IMR-90 (cell line): ENCODE measurements around the gene UBTD1.

Experiments
- MAFK ChIP-seq: IDR thresholded peaks from 2 replicates; pipeline ENCODE4 v1.6.1; 2012; ENCODE audit warnings: low read depth, low read length, improper control_type of control experiment
- MAZ ChIP-seq: IDR thresholded peaks from 2 replicates; pipeline ENCODE4 v1.6.1; 2012; ENCODE audit warnings: low read depth, mild to moderate bottlenecking, low read length, improper control_type of control experiment, moderate library complexity, borderline replicate concordance
- NFE2L2 ChIP-seq: fragments of 150-350 bp; IDR thresholded peaks from 2 replicates; pipeline ENCODE4 v1.6.1; 2016; ENCODE audit warnings: low read depth, mild to moderate bottlenecking, low read length
- POLR2A ChIP-seq: IDR thresholded peaks from 2 replicates; pipeline ENCODE4 v1.6.1; 2012; ENCODE audit warnings: mild to moderate bottlenecking, low read depth, low read length
- RAD21 ChIP-seq: IDR thresholded peaks from 2 replicates; pipeline ENCODE4 v1.6.1; 2012; ENCODE audit warnings: low read length, improper control_type of control experiment
- RCOR1 ChIP-seq: IDR thresholded peaks from 2 replicates; pipeline ENCODE4 v1.6.1; 2012; ENCODE audit warnings: mild to moderate bottlenecking, low read length, improper control_type of control experiment; ENCODE audit not compliant: insufficient replicate concordance
- SMC3 ChIP-seq: fragments of 150-350 bp; IDR thresholded peaks from 2 replicates; pipeline ENCODE4 v1.6.1; 2016; ENCODE audit warnings: low read depth, mild to moderate bottlenecking, antibody characterized with exemption, low read length, moderate library complexity
- TF ChIP-seq, protein P1 (sequence below): conservative IDR thresholded peaks from 2 replicates; pipeline ENCODE4 v1.5.1; 2012; ENCODE audit warnings: mild to moderate bottlenecking, low read depth, low read length, improper control_type of control experiment
- TF ChIP-seq, protein P2 (sequence below): fragments of 150-350 bp; IDR thresholded peaks from 2 replicates; pipeline ENCODE4 v1.6.1; 2017; ENCODE audit warnings: mild to moderate bottlenecking, antibody characterized with exemption, low read length, low read depth

DNA sequence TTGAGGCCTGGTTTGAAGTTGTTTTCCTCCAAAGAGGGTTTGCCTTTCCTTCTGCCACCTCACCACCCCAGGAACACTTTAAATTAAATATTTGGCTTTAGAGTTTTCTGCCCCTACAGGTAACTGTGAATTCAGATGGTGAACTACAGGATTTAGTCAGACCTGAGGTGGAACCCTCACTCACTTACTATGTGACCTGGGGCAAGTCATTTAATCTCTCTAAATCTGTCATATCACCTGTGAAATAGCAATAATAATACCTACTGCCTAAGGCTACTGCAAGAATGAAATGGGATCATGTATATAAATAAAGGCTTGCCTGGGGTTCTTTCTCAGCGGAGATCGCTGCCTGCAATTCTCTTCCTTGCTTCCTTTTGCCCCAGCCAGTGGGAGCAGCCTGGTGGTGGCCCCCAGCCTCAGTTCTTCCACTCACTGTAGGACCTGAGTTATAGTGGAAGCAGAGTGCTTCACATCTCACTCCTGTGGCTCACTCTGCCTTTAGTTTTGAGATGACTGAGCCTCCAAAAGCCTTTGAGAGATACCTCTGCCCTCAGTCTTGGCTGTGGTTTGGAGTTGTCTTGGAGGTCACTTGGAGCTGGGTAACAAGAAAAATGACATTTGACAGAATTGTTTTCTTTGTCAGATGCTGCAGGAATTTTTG is 67.7 kb downstream of the UBTD1 start:
- TF ChIP-seq, protein P1, sequence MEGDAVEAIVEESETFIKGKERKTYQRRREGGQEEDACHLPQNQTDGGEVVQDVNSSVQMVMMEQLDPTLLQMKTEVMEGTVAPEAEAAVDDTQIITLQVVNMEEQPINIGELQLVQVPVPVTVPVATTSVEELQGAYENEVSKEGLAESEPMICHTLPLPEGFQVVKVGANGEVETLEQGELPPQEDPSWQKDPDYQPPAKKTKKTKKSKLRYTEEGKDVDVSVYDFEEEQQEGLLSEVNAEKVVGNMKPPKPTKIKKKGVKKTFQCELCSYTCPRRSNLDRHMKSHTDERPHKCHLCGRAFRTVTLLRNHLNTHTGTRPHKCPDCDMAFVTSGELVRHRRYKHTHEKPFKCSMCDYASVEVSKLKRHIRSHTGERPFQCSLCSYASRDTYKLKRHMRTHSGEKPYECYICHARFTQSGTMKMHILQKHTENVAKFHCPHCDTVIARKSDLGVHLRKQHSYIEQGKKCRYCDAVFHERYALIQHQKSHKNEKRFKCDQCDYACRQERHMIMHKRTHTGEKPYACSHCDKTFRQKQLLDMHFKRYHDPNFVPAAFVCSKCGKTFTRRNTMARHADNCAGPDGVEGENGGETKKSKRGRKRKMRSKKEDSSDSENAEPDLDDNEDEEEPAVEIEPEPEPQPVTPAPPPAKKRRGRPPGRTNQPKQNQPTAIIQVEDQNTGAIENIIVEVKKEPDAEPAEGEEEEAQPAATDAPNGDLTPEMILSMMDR, result no peak
- no peak for TF ChIP-seq SMC3
- TF ChIP-seq, protein P2, sequence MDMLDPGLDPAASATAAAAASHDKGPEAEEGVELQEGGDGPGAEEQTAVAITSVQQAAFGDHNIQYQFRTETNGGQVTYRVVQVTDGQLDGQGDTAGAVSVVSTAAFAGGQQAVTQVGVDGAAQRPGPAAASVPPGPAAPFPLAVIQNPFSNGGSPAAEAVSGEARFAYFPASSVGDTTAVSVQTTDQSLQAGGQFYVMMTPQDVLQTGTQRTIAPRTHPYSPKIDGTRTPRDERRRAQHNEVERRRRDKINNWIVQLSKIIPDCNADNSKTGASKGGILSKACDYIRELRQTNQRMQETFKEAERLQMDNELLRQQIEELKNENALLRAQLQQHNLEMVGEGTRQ, result no peak
- TF ChIP-seq MAZ, result no peak
- TF ChIP-seq POLR2A, result no peak
- TF ChIP-seq RCOR1, result no peak
- no peak for TF ChIP-seq NFE2L2
- no peak for TF ChIP-seq MAFK
- no peak for TF ChIP-seq RAD21
